ENCODE results near the gene MAP1LC3B2.
A peak's percentile ranks its signal among the peaks of the same experiment; 100 is the strongest.

MAP1LC3B2 gene

GRCh38 chr12:116587270-116587669 is 28.1 kb downstream of the MAP1LC3B2 start:
- ChIA-PET CTCF (no interaction called here), POLR2A (no interaction called here)

DNA sequence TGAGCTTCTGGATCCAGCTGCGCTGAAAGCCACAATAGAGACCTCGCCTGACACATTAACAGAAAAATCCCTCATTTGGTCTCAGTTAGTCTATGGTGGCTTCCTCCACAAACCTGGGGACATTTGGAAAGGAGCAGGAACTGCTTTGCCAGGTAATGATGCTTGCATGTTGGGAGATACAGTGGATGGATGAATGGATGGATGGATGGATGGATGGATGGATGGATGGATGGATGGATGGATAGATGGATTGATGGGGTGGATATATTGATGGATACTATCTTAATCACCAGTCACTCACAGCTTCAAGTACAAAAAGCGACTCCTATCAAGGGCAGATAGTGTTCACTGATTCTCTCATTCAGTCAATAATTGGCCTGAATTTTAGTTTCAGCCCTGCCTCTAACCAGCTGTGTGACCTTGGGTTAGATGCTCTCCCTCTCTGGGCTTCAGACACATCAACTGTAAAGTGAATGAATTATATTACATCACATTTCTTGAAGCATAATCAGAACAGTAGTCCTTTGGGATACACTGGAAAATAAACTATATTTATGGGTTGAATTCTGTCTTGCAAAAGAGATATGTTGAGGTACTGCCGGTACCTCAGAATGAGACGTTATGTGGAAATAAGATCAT is 29.3 kb downstream of the MAP1LC3B2 start:
- CTCF ChIA-PET, result no interaction called here
- TF ChIP-seq FOXK2 (IDR thresholded peaks at IDR 0.05) (no peak), LEF1 (IDR thresholded peaks at IDR 0.05; ENCODE audit: borderline replicate concordance) (no peak), ARNT (IDR thresholded peaks at IDR 0.05) (no peak), TARDBP (IDR thresholded peaks at IDR 0.05) (no peak), SUZ12 (IDR thresholded peaks at IDR 0.05) (no peak), L3MBTL2 (conservative IDR thresholded peaks at IDR 0.05) (no peak), FOXA1 (IDR thresholded peaks at IDR 0.05) (no peak), ZNF384 (IDR thresholded peaks at IDR 0.05) (no peak), CTBP1 (IDR thresholded peaks at IDR 0.05; ENCODE audit: borderline replicate concordance) (no peak)
- DNase-seq (ENCODE audit: extremely low spot score), result no peak
- POLR2A ChIA-PET, result no interaction called here

More at GRCh38 chr12:116587270-116587669, 28.1 kb downstream of the MAP1LC3B2 start:
- DNase-seq (ENCODE audit: extremely low spot score), result no peak
- TF ChIP-seq ELF4 (IDR thresholded peaks at IDR 0.05) (no peak), SUZ12 (IDR thresholded peaks at IDR 0.05) (no peak), CTBP1 (IDR thresholded peaks at IDR 0.05; ENCODE audit: borderline replicate concordance) (no peak), SP1 (IDR thresholded peaks at IDR 0.05) (no peak), ZNF384 (IDR thresholded peaks at IDR 0.05) (no peak), FOXM1 (IDR thresholded peaks at IDR 0.05; ENCODE audit: borderline replicate concordance) (no peak), PKNOX1 (IDR thresholded peaks at IDR 0.05) (no peak), TARDBP (IDR thresholded peaks at IDR 0.05) (no peak), LEF1 (IDR thresholded peaks at IDR 0.05; ENCODE audit: borderline replicate concordance) (no peak), FOXK2 (IDR thresholded peaks at IDR 0.05) (no peak), FOXA1 (IDR thresholded peaks at IDR 0.05) (no peak), L3MBTL2 (conservative IDR thresholded peaks at IDR 0.05) (no peak), ARNT (IDR thresholded peaks at IDR 0.05) (no peak)

- TF ChIP-seq SUZ12 (IDR thresholded peaks at IDR 0.05) (no peak), ARNT (IDR thresholded peaks at IDR 0.05) (no peak)
These were observed 30.4 kb downstream of the MAP1LC3B2 start for GRCh38 chr12:116589581-116589980.

DNA sequence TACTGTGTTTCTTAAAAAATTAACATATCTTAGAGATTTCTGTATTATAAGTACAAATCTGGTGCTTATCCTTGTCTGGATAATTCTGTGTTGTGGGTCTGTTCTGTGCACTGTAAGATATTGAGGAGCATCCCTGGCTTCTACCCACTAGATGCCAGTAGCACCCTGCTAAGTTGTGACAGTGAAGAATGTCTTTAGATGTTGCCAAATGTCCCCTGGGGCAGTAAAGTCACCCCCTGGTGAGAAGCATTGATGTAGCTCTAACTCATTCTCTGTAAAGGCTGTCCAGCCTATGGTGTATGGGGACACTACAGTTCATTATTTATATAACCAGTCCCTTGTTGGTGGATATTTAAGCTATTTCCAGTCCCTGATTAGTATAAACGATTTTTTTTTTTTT is 31.4 kb downstream of the MAP1LC3B2 start:
- CTCF ChIA-PET, result interaction anchor here (0.7 kb wide), 1 partner anchor 12 kb away, joined by 4 read pairs; no protein-coding TSS in a partner anchor
- DNase-seq (ENCODE audit: extremely low spot score), result no peak
- POLR2A ChIA-PET, result no interaction called here
- TF ChIP-seq L3MBTL2 (conservative IDR thresholded peaks at IDR 0.05) (no peak), HDGF (IDR thresholded peaks at IDR 0.05; ENCODE audit: borderline replicate concordance) (no peak), PKNOX1 (IDR thresholded peaks at IDR 0.05) (peak; percentile 90), BHLHE40 (IDR thresholded peaks at IDR 0.05; ENCODE audit: borderline replicate concordance) (no peak), FOXM1 (IDR thresholded peaks at IDR 0.05; ENCODE audit: borderline replicate concordance) (no peak), ELF4 (IDR thresholded peaks at IDR 0.05) (no peak), FOXA1 (IDR thresholded peaks at IDR 0.05) (no peak), NFRKB (IDR thresholded peaks at IDR 0.05) (no peak), TARDBP (IDR thresholded peaks at IDR 0.05) (no peak), SUZ12 (IDR thresholded peaks at IDR 0.05) (no peak), ZNF384 (IDR thresholded peaks at IDR 0.05) (peak; percentile 53), CTBP1 (IDR thresholded peaks at IDR 0.05; ENCODE audit: borderline replicate concordance) (peak; percentile 37; the same call in 1 of the 2 replicates), LEF1 (IDR thresholded peaks at IDR 0.05; ENCODE audit: borderline replicate concordance) (no peak), SP1 (IDR thresholded peaks at IDR 0.05) (no peak), FOXK2 (IDR thresholded peaks at IDR 0.05) (no peak), ARNT (IDR thresholded peaks at IDR 0.05) (no peak)

More at GRCh38 chr12:116589581-116589980, 30.4 kb downstream of the MAP1LC3B2 start:
- no peak for DNase-seq (ENCODE audit: extremely low spot score)
- POLR2A ChIA-PET, result no interaction called here
- CTCF ChIA-PET, result no interaction called here

DNA sequence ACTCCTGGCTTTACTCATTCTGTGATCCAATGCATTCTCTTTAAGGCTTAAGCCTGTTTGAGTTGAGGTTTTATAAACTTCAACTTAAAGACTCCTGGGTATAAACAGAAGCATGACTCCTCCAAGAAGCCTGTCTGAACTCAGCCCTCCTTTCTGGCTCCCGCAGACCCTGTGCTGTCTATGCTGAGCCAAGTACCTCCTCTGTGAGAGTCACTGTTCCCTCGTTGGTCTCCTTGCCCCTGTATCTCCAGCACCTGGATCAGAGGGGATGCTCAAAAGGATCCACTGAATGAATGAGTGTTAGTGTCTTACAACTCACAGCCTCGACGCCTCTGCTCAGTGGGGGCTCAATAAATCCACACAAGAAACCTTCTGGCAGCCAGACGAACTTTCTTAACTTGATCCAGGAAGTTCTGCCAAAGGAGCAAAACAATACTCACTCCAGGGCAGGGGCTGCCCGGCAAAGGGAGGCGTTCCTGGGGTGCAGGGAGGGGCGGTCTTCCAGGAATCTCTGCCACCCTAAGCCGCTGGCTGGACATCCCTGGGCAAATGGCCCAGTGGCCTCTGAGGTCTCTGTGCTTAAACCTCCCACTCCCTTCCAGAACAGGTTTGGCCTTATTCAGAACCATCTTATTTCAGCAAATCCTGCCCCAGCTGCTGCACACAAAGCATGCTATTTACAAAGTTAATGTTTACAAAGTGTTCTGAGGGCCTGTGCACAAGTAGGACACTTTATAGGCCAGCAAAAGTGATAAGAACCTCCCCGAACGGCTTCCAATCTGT is 32.9 kb downstream of the MAP1LC3B2 start:
- TF ChIP-seq CTBP1 (IDR thresholded peaks at IDR 0.05; ENCODE audit: borderline replicate concordance) (no peak), FOXM1 (IDR thresholded peaks at IDR 0.05; ENCODE audit: borderline replicate concordance) (no peak), PKNOX1 (IDR thresholded peaks at IDR 0.05) (no peak), ZNF384 (IDR thresholded peaks at IDR 0.05) (no peak), BHLHE40 (IDR thresholded peaks at IDR 0.05; ENCODE audit: borderline replicate concordance) (no peak), FOXK2 (IDR thresholded peaks at IDR 0.05) (no peak), SP1 (IDR thresholded peaks at IDR 0.05) (no peak), TARDBP (IDR thresholded peaks at IDR 0.05) (no peak), ELF4 (IDR thresholded peaks at IDR 0.05) (no peak)
- CTCF ChIA-PET, result no interaction called here
- no peak for DNase-seq (ENCODE audit: extremely low spot score)
- POLR2A ChIA-PET, result no interaction called here

DNA sequence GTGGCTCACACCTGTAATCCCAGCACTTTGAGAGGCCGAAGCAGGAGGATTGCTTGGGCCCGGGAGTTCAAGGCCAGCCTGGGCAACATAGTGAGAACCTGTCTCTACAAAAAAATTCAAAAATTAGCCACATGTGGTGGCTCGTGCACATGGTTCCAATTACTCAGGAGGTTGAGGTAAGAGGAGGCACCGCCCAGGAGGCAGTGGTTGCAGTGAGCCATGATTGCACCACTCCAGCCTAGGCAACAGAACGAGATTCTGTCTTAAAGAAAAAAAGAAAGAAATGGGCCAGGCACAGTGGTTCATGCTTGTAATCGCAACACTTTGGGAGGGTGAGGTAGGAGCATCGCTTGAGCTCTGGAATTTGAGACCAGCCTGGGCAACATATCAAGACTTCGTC is 33.5 kb downstream of the MAP1LC3B2 start:
- DNase-seq (ENCODE audit: extremely low spot score), result no peak
- ChIA-PET POLR2A (no interaction called here), CTCF (no interaction called here)
- no peak for TF ChIP-seq SUZ12 (IDR thresholded peaks at IDR 0.05)
- TF ChIP-seq SP1 (IDR thresholded peaks at IDR 0.05), result no peak
- no peak for TF ChIP-seq ZNF384 (IDR thresholded peaks at IDR 0.05)
